ENCODE results near the gene CLDN5.
A peak's percentile ranks its signal among the peaks of the same experiment; 100 is the strongest.

CLDN5 gene

GRCh38 chr22:19501897-19502447, 22.2 kb downstream of the CLDN5 start:
- no peak for DNase-seq

- no peak for DNase-seq
Observed at GRCh38 chr22:19499880-19500242, 24.3 kb downstream of the CLDN5 start.

- DNase-seq: no peak
Observed at GRCh38 chr22:19499236-19499879, 24.9 kb downstream of the CLDN5 start.

GRCh38 chr22:19498866-19499190, 25.4 kb downstream of the CLDN5 start:
- DNase-seq: no peak

GRCh38 chr22:19498154-19498865, 25.9 kb downstream of the CLDN5 start:
- no peak for DNase-seq

GRCh38 chr22:19497245-19497644, 27.0 kb downstream of the CLDN5 start:
- DNase-seq: no peak

- no peak for DNase-seq
Observed at GRCh38 chr22:19496324-19496630, 27.9 kb downstream of the CLDN5 start.

GRCh38 chr22:19495562-19496323, 28.5 kb downstream of the CLDN5 start:
- DNase-seq: no peak

- DNase-seq: no peak
Observed at GRCh38 chr22:19494676-19495173, 29.5 kb downstream of the CLDN5 start.

GRCh38 chr22:19494001-19494560, 30.1 kb downstream of the CLDN5 start:
- DNase-seq: no peak

GRCh38 chr22:19492504-19493174, 31.6 kb downstream of the CLDN5 start:
- DNase-seq: no peak

- DNase-seq: no peak
Observed at GRCh38 chr22:19490628-19491230, 33.5 kb downstream of the CLDN5 start.

- no peak for DNase-seq
Observed at GRCh38 chr22:19488884-19489843, 35.0 kb downstream of the CLDN5 start.

- no peak for DNase-seq
Observed at GRCh38 chr22:19488285-19488684, 35.9 kb downstream of the CLDN5 start.

GRCh38 chr22:19483481-19484244, 40.5 kb downstream of the CLDN5 start:
- no peak for DNase-seq

- no peak for DNase-seq
Observed at GRCh38 chr22:19482297-19482696, 41.9 kb downstream of the CLDN5 start.

GRCh38 chr22:19480789-19481188, 43.4 kb downstream of the CLDN5 start:
- DNase-seq: no peak

- no peak for DNase-seq
Observed at GRCh38 chr22:19480173-19480568, 44.0 kb downstream of the CLDN5 start.

- DNase-seq: peak; percentile 81 to 88 (median 86)
Observed at GRCh38 chr22:19479355-19480172, 44.6 kb downstream of the CLDN5 start, which contains the start of gene CDC45. Gene CDC45, plus strand, starts transcription at chr22:19479920. Its CDS starts 49 bp downstream, at chr22:19479969.
